NCI-H1105 treated with DMSO at 0.1 percent for 48 hours (cell line): ENCODE measurements around the gene TUFM.
"Not testable (repeated sequence)": the region's sequence is repeated elsewhere in the genome, so short reads cannot be mapped to it uniquely, and the experiment has no call there.

Experiments used
- DNase-seq: peaks from one replicate; lab custom pipeline; 2025; lab: John Stamatoyannopoulos, UW

The TUFM gene

GRCh38 chr16:28846080-28846932 lies at the start of gene TUFM:
TUFM (minus strand) TSS chr16:28846348; CDS start chr16:28846269, 79 bp downstream.
- DNase-seq: peak; percentile 96

GRCh38 chr16:28895609-28896008 lies 49.5 kb upstream of the TUFM start:
- no peak for DNase-seq

DNA sequence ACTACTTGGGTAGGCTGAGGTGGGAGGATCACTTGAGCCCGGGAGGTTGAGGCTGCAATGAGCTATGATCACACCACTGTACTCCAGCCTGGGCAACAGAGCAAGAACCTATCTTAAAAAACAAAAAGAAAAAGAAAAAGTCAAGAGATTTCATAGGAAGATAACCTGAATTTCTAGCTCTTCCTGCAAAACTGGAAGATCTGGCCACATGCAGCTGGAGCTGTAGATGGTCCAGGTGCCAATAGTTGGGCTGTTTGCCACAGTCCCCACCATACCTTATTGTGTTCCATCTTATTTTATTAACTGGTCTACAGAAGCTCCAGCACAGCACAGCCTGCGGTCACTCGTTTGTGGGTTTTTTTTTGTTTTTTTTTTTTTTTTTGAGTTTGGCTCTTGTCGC lies 47.1 kb upstream of the TUFM start:
- no peak for DNase-seq

DNA sequence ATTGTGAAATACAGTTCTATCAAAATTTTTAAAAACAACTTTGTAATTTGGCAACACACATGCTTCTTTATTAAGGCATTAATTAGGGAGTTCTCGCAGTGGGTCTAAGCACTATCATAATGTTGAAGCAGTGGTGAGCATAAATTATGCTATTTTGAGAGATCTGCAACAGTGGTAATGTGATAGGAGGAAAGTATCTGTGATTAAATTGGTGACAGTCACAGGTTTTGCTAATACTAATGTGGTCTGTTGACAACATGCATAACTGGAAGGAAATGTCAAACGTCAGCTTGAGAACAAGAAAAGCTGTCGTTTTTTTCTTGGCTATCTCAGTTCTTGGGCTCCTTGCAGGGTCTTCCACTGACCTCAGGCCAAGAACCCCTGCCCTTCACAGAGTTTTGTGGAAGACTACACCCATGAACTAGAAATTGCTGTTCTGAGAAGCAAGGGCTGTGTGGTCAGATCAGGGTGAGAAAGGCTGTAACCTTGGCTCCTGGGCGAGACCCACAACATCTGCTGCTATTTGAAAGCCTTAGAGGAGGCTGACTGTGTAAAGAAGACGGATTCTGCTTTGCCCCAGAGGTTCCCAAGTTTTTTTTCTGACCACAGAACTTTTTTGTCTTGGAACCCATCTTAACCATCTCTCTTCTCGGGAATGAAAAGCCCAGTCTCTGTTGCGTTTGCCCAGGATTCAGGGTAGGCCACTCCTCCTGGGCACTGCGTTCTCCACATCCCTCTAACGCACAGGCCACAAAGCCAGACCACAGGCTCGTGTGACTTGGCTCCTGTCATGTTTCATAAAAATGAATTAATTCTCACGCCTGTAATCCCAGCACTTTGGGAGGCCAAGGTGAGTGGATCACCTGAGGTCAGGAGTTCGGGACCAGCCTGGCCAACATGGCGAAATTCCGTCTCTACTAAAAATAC lies 46.1 kb upstream of the TUFM start:
- DNase-seq: no peak

- not testable (repeated sequence) for DNase-seq
These were observed 44.2 kb upstream of the TUFM start for GRCh38 chr16:28890355-28890754.

DNA sequence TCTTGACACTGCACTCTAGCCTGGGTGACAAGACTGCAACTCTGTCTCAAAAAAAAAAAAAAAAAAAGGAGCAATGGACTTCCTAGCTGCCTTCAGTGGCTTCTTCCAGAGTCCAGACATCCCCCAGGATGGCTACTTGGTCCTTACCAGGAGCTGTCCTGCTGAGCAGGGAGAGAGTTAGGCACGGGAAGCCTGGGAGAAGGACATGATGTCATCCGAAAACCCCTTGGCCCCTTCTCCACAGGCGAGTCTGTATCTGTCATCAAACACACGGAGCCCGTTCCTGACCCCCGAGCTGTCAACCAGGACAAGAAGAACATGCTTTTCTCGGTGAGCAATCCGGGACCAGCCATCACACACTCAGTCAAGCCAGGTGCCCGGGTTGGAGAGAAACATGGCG lies 40.8 kb upstream of the TUFM start:
- DNase-seq: no peak

- DNase-seq: no peak
These were observed 37.9 kb upstream of the TUFM start for GRCh38 chr16:28884045-28884444.

DNA sequence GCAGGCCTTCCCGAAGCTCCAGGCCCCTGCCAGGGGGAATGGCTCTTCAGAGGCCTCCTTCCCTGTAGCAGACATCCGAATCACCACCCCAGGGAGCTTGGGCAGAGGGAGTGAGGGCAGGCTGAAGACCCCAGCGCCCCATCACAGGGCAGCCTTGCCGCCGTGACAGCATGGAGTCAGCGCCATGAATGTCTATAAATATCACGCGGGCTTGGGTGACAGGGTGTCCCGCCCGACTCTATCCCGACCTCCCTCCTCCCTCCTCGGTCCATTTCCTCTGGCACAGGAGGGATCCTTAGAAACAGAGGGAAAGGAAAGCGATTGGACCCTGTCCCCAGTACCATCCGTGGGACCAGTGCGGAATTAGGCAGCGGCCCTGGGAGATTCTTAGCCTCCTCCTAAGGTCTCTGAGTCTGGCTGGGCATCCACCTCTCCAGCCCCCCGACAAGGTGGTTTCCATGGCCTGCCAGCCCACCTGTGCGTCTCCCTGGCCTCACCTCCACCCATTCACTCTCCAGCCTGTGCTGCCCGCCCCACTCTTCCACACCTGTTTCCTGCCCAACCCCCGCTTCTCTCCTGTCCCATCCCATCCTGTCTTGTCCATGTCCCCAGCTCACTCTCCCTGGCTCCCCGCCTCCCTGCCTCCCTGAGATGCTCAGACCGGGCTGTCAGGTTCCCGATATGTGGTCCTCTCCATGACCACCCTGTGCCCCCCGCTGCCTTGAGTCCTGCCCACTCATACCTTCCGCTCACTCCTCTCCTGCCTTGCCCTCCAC lies 37.3 kb upstream of the TUFM start:
- no peak for DNase-seq

GRCh38 chr16:28882551-28883160 lies 36.5 kb upstream of the TUFM start:
- no peak for DNase-seq

GRCh38 chr16:28881565-28881964 lies 35.4 kb upstream of the TUFM start:
- DNase-seq: not testable (repeated sequence)

GRCh38 chr16:28880955-28881354 lies 34.8 kb upstream of the TUFM start:
- DNase-seq: no peak

GRCh38 chr16:28880589-28880915 lies 34.4 kb upstream of the TUFM start:
- DNase-seq: no peak

- peak; percentile 81 for DNase-seq
These were observed 33.9 kb upstream of the TUFM start for GRCh38 chr16:28879841-28880588.

GRCh38 chr16:28879261-28879840 lies 33.2 kb upstream of the TUFM start:
- no peak for DNase-seq

GRCh38 chr16:28878083-28878926 lies 32.2 kb upstream of the TUFM start, which contains the start of gene ATP2A1:
ATP2A1 (plus strand) TSS chr16:28878488; CDS start chr16:28878672, 184 bp downstream.
- DNase-seq: no peak

GRCh38 chr16:28877655-28878000 lies 31.5 kb upstream of the TUFM start:
- no peak for DNase-seq

DNA sequence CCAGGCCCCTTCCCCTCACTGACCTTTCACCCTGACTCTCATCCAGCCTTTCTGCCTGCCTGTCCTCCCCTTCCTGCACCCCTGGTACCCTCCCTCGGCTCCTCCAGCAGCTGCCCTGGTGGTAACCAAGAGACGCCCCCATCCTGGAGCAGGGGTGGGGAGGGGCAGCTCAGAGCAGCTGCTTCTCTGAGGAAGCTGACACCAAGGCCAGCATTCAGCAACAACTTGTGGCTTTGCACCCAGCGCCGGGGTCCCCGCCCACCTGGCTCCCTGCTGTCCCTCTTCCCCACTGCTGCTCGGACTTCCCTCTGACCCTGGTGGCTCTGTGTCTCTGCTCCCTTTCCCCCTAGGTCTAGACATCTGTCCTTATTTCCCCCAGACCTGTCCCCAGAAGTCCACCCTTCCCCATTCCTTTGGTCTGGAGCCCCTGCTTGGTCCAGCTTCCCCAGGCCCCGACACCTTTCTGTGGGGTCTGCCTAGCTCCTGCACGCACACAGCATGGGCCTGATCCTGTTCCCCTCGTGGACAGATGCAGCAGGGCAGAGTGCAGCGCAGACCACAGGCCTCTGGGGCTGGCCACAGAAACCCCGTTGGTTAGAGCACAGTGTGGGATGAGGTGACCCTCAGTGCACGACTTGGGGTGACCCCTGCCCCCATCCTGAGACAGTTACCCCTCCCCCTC lies 31.0 kb upstream of the TUFM start:
- no peak for DNase-seq

GRCh38 chr16:28876019-28876659 lies 30.0 kb upstream of the TUFM start:
- no peak for DNase-seq
